ENCODE data around the gene TP53TG5.
"Not testable (repeated sequence)": the region's sequence is repeated elsewhere in the genome, so short reads cannot be mapped to it uniquely, and the experiment has no call there.

Gene TP53TG5

DNA sequence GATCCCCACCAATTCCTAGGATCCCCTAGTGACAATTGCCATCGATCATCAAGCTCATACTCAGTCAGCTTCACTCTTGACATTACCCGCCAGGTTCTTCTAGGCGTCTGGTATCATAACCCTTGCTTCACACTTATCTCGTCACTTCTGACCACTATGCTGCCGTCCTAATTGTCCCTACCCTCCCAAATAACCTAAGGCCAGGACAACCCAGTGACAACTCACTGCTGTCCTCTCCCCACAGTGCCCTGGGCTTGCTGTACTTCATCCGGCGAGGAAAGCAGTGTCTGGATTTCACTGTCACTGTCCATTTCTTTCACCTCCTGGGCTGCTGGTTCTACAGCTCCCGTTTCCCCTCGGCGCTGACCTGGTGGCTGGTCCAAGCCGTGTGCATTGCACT is 11.5 kb downstream of the TP53TG5 start:
- no peak for DNase-seq (ENCODE audit: low spot score)

DNA sequence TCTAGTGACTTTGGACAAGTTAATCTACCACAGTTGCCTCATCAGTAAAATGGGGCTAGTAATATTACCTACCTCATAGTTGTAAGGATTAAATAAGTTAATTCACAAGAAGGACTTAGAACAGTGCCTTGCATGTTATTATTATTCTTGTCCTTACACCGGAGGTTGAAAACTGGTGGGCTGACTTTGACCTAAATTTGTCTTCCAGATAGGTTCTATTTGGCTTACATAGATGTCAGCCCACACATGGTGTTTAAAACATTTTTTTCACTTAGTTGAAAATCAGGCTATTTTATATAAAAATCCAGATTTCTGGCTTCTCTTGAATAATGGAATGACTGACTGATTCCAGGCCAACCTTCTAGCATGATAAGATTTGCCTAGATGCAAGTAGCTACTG is 11.9 kb downstream of the TP53TG5 start:
- DNase-seq (ENCODE audit: low spot score): no peak

DNA sequence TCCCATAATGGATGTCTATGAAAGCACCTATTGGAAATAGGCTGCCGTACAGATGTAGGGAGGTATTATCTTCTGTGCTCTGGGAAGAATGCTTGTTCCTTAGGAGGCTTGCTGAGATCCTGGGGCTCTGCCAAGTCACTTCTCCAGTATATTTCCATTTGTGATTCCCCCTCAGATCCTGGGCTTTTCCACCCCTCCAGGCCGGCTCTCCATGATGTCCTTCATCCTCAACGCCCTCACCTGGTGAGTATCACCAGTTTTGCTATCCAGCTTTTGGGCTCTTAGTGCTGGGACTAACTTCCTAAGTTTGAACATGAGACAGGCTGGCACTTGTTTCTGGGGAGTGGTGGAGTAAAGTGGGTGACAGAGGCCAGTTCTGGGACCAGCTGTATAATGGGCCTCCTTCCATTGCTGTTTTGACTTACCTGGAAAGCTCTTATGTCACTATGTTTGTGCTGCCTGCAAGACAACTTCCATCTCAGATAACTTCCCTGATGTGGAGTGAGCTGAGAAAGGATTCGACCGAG is 12.6 kb downstream of the TP53TG5 start:
- no peak for DNase-seq (ENCODE audit: low spot score)

DNA sequence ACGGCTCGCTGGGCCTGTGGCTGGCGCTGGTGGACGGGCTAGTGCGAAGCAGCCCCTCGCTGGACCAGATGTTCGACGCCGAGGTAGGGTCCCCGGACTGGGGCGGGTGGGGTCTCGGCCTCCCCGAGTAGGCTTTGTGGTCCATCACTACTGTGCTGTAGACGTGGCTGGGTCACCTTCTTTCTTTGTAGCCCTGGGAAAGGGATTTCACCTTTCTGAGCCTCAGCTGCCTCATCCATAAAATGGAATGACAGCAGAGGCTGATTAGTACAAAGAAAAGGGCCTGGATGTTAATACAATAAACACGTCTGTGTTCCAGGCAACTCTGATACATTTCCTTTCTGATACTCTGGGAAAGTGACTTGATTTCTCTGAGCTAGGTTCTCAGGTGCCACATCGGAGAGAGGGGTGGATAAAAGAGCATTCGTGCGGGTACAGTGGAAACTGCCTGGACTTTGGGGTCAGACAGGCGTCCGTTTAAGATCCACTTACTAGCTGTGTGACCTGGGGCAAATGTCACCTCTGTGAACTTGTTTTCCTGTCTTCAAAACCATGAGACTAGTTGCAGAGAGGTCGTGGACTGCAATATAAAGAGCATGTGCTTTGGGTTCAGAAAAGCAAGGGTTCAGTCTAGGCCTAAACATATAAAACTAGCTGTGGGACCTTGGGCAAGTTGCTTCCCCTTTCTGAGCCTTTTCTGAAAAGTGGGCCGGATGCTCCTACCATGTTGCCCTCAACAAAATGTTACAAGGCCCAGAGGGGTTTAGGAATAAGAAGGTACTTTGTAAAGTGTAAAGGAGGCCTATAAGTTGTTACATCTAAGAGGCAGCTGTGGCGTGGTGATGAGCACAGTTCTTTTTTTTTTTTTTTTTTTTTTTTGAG is 14.3 kb downstream of the TP53TG5 start:
- DNase-seq (ENCODE audit: low spot score): no peak

DNA sequence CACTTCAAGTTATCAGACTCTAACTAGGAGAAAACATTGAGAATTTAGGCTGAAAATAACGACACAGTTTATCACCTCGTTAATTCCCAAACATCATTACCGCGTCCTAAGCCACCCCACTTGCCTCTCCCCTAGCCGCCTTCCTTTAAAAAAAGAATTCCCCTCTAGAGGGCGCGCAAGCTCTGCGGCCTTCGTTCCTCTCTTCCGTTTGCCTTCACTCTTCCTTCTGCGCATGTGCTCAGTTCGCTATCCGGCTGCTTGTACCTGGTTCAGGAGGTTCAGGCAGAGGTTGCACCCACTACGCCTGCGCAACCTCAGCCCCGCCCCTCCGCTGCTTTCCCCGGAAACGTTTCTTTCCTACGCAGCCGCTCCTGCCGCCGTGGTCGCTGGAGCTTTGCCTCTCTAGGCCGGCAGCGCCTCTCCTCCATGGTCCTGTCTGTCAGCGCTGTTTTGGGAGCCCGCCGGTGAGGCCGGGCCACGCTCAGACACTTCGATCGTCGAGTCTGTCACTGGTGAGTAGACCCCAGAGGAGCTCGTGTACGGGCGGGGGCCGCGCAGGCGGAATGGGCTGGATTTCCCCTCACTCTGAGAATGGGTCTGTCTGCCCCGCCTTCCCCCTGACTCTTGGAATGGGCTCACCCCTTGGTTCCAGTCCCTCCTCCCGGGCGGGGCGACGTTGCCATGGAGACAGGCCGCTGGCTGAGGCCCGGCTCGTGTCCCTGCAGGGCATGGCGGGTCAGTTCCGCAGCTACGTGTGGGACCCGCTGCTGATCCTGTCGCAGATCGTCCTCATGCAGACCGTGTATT is 15.1 kb downstream of the TP53TG5 start, which contains the start of gene SYS1:
TSS of gene SYS1 (plus strand) at position 353 of the 807 bp plus-strand sequence. CDS start at position 729, 376 bp downstream.
- peak; percentile 99 for DNase-seq (ENCODE audit: low spot score)

DNA sequence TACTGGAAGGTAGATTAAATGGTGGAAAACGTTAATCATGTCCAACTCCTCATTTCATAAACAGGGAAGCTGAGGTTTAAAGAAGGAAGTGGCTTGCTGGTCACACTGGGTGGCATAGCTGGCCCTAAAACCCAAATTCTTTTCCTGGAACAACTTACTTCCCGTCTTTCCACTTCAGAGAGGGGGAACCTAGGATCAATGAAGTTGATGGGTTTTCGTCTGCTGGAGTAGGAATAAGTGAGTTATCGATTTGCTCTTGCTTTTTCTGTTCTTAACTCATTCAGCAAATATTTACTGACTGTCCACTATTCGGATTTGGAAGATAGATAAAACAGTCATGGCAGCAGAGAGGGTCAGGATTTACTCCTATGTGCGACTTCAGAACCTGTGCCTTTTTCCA is 16.3 kb downstream of the TP53TG5 start:
- no peak for DNase-seq (ENCODE audit: low spot score)

DNA sequence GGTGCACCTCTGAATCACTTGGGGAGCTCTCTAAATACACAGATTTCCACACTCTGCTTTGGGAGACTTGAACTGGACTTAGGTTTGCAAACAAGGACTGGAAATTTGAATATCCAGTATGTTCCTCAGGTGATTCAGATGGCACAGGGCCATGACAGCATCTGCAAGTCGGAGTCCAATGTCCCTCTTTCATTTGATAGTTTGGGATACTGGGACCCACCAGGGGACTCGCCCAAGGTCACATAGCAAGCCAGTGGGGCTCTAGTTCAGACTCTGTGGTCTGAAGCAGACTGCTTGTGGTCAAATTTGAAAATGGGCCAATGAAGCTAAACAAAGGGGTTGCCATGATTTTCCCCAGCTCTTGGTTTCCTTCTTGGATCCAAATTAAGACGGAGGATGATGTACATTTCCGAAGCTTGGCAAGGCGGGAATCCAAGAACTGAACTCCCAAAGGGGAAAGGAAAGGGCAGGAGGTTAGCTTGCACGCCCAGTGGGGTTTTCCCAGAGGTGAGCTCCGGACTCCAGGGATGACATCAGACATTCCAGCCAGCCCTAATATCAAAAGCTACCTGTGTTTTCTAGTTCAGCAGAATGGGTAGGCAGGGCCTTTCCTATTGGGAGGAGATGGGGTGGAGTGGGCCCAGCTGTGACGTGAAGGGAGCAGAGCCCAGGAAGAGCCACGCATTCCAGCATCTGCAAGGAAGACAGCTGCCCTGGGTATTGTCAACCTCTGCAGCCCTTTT is 18.5 kb downstream of the TP53TG5 start:
- DNase-seq (ENCODE audit: low spot score): no peak

DNA sequence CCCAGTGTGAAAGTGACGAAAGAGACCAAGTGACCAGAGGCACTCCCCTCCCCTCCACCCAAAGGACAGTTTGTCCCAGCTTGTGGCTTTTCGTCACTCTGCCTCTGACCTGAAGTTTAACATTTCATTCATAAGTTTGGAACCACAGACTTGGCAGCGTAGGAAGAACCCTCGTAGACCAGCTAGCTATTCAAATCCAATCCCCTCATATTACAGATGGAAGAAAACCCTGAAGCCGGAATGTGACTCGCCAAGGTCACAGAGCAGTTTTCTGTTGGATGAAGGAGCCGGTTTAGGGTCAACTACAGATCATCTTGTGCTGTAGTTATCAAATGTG is 19.1 kb downstream of the TP53TG5 start:
- no peak for DNase-seq (ENCODE audit: low spot score)

DNA sequence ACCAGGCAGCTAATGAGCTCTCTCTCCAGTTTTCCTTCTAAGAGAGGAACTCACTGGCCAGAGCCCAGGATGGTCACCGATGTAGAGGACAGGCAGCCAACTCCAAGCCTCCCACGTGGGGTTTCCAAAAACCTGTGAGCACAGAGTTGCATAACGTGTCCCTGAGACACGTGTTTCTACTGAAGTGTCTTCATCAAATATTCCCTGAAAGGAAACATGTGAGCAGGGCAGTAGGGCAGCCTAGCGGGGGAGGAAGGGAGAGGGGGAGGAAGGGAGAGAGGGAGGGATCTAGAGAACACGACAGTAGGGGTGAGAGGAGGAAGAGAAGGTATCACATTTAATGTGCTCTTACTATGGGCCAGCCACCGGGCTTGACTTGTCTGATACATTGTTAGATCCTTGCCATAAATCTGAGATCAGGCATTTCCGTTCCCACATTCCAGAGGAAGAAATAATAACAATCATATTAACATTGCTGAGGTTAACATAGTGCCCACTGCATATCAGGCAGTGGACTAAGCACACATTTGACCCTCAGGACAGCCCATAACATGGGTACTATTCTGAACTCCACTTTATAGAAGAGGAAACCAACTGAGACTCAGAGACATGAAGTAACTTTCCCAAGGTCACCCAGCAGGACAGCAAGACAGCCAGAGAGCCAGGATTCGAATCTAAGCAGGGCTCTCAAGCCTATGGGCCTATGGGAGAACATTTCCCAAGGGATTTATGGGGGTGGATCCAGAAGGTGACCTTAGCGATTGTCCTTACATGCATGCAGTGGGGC is 19.6 kb downstream of the TP53TG5 start:
- no peak for DNase-seq (ENCODE audit: low spot score)

DNA sequence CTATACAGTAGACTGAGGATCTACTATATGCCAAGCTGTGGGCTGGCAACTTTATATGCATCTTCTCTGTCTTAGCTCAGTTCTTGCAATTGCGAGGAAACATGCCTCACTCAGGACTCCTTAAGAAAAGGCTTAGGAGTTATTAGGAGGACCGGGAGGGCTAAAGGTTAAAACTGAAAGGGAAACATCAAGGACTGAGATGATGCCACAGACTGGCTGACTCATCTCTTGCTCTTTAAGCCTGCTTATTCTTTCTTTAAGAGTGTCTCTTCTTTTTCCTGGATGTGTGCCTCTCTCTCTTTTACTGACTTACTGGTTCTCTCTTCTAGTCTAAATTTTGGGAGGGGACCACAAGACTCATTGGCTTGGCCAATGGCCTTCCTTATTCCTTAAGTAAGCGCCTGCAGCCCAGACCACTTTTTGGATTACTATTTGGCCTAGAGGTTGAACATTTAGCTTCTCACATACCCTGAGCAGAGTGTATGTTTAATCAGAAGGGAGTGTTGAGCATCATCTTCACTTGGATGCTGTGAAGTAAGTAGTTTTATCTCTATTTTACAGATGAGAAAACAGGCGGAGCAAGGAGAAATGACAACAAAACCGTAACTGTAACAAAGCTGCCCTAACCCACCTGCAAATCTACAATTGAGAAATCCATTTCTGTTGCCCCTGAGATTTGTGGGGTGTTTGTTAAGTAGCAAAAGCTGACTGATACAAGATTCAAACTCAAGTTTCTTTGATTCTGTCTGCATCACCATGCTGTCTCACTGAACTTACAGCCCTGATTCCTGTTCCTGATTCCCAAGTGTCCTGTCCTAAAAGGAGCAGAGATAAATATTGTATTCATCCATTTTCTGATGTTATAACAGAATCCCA is 22.7 kb downstream of the TP53TG5 start:
- DNase-seq (ENCODE audit: low spot score): no peak

DNA sequence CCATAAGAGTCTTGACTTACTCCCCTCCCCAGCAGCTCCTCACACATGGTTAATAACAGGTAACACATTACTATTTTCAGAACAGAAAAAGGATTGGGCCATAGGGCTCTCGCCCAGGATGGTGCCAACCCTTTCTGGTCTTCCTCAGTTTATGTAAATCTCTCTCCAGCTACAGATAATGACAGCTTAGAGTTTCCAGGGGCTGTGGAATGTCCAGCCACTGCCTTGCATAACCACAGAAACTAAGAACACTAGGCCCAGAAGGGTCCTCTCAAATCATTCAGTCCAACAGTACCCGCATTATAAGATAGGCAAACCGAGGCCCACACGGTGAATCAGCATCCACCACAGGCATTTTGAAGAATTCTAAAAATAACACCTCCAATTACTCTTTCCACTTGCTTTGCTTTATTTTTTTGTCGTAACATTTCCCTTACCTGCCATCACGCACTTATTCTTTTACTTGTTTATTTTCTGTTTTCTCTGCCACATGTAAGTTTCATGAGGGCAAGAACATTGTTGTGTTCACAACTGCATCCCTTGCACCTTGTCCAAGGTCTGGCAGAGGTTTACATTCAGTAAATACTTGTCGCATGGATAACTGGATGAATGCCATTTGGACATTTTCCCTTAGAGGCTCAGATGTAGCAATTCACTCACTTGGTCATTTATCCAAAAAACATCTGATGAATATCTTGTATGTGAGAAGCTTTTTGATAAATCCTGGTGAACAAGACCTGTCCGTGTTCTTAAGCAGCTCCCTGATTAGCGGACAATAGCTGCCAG is 23.5 kb downstream of the TP53TG5 start:
- DNase-seq (ENCODE audit: low spot score): no peak

DNA sequence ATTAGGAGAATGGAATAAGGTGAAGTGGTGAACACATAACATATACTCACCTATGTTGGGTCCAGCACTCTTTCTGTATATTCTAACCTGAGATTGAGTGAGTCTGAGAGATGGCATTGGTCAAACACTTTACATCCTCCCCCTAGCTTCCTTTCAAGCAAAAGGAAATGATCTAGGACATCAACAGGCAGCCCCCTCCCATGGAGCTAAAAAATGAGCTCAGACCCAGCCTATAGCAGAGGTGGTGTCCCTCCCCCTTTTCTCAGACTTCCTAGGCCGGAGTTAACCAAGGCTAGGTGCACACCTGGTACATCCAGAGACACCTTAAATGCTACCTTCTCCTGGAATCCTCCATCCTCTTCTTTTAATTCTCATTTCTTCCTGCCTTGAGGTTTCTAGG is 24.4 kb downstream of the TP53TG5 start:
- no peak for DNase-seq (ENCODE audit: low spot score)

DNA sequence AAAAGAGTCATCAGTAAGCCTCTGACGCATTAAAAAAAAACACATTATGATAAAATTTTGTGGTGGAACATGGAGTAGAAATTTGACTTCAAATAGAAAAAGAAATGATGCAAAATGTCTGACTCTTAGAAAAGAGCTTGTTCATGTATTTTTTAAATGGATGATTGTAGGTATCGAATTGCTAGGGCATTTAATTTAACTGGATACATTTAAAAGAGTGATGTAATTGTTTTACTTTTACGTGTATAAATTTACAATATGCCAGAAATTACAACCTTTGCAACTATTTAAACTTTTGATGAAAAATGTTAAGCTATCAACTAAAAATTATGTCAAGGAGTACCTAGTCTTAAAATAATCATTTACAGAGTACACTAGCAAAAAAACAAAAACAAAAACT is 25.4 kb downstream of the TP53TG5 start:
- DNase-seq (ENCODE audit: low spot score): no peak

DNA sequence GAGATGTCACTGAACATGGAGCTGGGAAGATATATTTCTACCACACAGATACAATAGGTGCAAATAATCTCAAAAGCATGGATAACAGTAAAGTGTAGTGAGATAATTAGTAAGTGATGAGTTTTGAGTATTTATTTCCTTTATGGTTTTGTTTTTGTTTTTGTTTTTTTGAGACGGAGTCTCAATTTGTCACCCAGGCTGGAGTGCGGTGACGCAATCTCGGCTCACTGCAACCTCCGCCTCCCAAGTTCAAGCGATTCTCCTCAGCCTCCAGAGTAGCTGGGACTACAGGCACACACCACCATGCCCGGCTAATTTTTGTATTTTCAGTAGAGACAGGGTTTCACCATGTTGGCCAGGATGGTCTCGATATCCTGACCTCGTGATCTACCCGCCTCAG is 27.3 kb downstream of the TP53TG5 start:
- DNase-seq (ENCODE audit: low spot score): not testable (repeated sequence)

DNA sequence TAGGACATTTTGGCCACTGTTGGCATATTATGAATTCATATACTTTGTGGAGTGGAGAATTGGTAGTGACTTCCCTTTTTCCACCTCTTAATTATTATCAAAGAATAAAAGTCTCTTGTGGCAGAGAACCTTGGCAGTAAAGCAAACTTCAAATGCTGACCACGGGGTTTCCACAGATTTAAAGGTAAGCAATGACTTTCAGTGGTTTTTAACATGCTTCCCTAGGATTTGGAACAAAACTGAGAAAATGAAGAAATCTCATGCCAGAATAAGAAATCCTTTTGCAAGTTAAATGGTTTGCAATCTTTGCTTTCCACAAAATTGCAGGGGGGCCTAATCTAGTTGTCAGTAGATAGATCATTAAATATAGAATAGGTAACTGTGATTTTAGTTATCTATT is 27.9 kb downstream of the TP53TG5 start:
- no peak for DNase-seq (ENCODE audit: low spot score)

DNA sequence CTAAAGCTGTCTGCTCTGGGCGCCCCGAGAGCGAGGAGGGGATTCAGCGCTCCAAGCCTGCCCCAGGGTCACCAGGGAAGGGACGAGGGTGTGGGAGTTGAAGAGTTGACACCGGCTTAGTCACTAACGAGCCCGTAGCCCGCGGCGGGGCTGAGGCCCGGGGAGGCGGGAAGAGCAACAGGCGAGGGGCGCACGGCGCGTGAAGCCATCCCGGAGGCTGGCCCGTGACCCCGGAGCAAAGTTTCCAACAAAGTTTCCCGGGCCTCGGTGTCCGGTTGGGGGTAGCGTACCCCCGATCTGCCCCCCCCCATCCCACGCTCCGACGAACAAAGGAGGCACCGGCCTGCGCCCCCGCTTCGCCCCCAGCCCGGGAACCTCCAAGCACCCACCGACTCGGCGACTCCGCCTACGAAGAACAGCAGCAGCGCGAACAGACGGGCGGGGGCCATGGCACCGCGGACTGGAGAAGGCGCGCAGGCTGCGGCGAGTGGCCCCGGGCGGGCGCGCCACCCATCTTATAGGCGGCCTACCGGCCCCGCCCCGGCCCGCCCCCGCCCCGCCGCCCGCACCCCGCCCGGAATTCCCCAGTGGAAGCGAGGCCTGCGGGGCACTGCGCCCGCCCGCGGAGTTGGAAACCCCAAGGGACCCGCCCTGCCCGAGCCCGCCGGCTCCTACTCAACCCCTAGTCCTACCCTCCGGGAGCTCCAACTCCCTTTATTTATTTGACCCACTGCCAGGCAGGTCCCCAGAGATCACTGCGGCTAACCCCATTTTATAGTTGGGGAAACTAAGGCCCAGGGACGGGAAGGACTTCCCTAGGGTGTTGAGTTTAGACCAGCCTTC is 30.0 kb downstream of the TP53TG5 start, which contains the start of gene SDC4:
TSS of gene SDC4 (minus strand) at position 489 of the 843 bp plus-strand sequence. CDS start at position 449, 40 bp downstream.
- peak; percentile 59 for DNase-seq (ENCODE audit: low spot score)

DNA sequence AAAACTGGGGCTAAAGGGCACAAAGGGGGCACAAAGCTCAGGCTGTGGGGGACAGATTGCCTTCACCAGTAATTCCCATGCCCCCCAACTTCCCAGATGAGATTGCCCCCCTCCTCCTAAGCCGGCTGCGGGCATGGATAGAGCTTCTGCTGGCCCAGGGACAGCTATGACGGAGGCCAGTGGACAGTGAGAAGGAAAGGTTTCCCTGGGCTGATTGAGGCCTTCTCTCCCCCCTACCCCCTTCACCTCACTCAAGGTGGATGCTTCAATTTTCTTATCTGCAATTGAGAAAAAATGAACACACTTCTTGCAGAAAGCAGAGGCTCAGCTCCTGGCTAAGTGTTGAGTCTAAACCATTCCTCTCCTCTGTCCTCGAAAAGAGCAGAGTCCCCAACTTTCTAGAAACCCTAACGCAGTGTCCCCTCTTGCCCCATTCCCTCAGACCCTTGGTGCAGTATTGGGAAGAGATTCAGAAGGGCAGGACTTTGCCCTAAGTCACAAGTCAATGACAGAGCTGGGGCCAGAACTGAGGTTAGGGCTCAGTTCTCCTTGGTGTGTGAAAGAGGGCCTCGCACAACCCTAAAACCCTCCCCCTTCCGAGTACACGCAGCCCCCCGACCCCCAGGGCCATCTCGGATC is 30.7 kb downstream of the TP53TG5 start:
- no peak for DNase-seq (ENCODE audit: low spot score)

DNA sequence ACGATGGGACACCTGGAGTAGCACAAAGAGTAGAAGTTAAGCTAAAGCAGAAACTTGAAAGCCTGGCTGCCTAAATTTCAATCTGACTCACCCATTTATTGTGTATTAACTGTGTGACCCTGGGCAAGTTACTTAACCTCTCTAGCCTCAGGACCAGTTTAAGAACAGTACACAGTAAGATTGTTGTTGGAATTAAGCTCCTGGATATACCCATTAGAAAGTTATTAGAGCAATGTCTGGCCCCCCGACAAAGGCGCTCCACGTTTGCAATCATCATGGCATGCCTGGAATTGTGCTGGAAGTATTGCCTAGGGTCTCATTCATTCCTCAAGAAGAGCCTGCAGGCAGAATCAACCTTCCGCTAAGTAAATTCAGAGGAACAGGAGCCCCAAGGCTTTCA is 31.3 kb downstream of the TP53TG5 start:
- DNase-seq (ENCODE audit: low spot score): no peak

Data from CD4-positive, alpha-beta T cell treated with Interleukin-6 at 100 ng/mL for 8 hours (primary cell).